ENCODE data around the gene KIRREL1.

KIRREL1 gene

DNA sequence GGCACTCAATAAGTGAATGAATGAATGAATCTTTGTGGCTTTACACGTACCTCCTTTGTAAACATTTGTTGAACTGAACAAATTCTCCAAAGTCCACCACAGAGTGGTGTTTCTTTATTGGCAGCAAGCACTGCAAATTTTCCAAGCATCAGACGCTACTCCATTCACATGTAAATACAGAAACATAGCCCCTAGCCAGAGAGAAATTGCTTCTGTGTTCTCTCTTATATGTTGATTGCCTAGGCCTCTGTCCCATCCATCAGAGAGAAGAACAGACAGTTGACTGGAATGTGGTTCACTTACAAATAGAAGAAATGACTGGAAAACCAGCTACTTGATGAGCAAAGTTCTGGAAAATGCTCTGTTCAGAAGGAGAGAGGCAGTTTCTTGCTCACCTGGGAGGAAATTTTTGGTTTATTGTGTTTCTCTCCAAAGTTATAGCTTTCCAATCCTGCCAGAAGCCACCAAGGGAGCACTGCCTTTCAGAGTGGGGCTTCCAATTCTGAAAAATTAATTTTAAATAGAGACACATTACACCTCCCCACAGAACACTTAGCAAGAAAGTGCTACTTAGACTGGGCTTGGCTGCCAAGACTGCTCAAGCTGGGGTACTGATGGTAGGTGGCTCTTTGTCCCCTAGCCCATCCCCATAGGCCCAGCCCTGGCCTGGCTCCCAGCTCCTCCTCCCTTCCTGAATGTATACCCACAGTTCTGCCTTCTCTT lies 18.1 kb upstream of the KIRREL1 start:
- no peak for DNase-seq (ENCODE audit: low read depth)

DNA sequence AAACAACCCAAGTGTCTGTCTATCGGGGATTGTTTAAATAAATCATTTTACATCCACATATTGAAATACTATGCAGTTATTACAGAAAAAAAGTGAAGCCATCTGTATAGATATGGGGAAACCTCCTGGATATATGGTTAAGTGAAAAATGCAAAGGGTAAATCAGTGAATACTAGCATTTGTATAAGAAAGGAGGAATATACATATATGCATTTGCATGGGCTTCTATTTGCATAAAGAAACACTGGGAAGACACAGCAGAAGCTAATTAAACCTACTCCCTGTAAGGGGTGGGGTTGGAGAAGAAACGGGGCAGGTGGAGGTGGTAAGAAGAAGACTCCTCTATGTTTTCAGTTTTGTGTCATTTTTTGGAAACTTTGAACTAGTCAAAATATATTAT lies 16.6 kb upstream of the KIRREL1 start:
- no peak for DNase-seq (ENCODE audit: low read depth)

DNA sequence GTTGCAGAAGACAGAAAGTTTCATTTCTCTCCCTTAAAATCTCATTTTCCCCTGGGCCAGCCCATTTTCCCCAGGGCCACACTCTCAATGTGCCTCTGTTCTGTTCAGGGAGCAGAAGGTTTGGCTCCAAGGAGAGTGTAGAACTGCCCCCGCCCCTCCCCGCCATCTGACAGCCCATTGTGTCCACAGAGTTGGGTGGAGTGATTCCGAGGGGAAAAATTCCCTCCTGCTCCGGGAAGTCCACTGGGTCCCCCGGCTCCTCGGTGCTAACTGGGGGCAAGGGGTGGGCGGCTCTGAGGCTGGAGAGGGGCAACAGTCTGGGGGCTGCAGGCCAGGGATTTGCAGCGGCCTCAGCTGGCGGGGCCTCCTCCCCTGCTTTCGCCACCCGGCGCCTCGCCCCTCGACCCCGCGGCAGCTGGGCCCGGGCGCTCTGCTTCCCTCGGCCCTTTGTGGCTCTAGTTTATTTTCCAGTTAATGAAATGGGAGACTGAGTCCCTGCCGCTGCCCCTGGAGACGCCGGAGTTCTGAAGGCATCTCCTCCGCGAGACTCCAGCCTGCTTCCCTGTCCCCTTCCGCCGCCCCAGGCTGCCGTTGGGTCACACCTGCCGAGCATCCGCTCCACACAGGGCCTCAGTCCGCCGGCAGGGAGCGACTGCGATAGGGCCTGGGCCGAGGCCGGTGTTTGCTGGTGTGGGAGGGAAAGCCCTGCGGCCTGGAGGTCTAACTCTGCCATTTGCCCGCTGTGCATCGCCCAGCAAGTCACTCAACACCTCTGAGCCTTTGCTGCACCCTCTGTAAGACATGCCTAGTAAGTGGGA lies 14.7 kb upstream of the KIRREL1 start:
- DNase-seq (ENCODE audit: low read depth): no peak

DNA sequence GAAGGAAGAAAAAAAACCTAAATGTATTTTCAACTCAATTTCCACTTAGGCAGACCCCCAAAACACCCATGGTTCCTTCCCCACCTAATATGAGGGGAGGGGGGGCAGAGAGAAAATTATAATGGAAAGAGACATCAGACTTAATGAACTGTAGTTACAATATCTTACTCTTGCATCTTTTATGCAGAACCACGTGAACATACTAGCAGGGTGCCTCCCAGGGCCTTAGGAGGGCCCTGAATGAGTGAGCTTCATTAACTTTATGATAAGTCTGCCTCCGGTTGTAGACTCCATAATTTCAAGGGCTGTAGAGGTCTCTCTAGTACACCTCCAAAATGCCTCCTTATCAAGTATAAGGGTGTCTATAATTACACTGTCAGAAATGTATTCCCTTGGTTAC lies 11.3 kb upstream of the KIRREL1 start:
- no peak for DNase-seq (ENCODE audit: low read depth)

DNA sequence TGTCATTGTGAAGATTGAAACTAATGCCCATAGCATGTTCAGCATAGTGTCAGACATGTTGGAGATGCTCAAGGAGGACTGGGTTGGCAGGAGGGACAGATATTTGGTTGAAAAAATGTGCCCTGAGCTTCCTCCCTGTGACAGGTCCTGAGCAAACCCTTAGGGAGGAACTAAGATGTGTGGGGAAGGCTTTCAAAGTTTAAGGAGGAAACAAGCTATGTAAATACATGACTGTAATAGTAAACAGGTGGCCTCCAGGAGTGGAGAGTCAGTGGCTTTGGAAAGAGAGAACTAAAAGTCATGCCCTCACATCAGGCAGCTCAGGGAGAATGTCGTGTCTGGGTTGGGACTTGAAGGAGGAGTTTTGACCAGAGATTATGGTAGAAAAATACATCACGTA lies 9.7 kb upstream of the KIRREL1 start:
- DNase-seq (ENCODE audit: low read depth): no peak

DNA sequence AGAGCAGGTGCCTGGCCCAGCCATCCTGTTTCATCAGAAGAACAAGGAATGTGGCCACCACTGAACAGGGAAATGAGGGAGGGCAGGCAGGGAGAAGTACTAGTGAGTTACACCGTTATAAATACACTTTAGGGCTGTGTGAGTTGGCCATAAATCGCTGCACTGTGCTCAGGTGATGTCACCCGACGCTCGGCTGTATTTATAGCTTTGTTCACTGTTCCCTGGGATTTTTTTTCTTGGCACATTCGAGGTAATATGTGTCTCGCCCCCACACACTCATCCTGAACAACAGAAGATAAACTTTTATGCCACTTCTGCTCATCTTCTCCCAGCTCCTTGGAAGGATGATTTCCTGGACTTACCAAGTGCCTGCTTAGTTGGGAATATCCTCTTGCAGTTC lies 9.0 kb upstream of the KIRREL1 start:
- no peak for DNase-seq (ENCODE audit: low read depth)

DNA sequence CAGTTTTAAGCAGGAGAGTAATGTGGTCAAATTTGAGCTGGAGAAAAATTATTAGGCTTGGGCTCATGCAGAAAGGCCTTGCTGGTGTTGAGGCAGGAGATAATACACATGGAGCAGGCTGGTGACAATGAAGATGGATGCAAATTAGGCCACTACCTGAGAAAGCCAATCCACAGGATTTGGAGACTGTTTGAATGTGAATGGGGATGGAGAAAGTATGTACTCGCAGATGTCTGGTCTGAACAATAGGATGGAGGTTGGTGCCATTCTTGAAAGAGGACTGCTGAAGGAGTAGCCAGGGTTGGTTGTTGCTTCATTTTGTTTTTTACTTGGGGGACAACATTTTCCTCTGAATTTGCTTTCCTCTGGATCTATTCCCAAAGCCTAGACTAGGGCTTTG lies 8.0 kb upstream of the KIRREL1 start:
- DNase-seq (ENCODE audit: low read depth): no peak

DNA sequence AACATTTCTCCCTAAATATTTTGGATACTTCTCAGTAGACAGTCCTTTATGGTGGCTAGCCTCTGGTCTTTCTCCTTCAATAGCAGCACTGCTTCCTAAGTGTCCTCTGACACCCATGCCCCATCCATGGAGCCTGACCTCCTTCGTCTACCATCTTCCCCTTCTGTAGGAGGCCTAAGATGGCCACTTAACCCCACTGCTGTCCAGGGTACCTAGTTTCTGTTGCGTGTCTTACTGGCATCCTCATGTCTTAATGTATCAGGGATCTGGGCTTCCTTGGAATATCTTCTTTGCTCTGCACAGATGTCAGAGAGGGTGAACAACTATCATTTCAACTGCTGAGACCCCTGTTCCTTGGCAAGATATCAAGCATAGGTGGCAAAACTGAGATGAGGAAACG lies 5.4 kb upstream of the KIRREL1 start:
- DNase-seq (ENCODE audit: low read depth): no peak

DNA sequence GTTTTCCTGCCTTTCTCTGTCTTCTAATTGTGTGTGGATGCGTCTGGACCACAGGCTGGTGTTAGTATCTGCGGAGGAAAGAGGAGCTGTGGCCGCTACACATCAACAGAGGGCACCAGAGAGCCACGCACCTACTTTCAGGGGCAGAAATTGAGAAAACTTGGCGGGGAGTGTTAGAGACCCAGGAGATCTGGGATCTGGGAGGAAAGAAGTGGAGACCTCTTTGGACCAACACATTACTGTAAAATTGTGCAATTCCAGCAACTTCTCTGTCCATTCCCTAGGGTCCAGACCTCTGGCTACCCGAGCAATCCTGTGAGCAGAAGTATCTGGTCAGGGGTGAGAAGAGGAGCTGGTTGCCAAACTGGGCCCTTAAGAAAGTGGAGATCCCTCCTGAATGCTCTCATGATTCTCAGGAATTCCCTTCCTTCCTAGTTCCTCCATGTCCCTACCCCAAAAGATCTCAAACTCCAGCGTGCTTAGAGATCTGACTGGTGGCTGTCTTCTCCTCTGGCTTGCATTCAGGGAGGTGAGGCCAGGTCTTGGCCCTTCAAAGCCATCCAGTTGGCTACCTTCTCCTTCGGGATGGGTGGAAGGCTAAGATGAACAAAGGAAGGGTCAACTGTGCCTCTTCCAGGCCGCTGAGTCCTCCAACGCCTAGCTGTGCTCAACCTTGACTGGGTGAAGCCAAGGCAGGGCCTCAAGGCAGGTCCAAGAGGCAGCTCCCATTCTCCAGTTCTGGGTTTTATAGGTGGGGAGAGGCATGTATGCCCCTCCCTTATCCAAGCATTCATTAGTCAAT lies 1.2 kb upstream of the KIRREL1 start:
- DNase-seq (ENCODE audit: low read depth): no peak

DNA sequence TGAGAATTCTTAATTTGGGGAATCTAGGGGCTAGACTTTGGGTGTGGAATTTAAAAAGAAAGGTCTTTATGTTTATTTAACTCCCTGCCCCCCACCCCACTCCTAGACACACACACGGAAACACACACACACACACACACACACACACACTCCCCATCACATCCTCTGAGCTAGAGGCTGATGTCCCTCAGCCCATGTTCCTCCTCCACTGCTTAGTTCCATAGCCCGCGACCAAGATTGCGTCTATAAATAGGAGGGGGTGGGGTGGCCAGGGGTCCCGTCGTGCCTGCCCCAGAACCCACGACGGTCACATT lies 655 bp upstream of the KIRREL1 start:
- DNase-seq (ENCODE audit: low read depth): no peak

DNA sequence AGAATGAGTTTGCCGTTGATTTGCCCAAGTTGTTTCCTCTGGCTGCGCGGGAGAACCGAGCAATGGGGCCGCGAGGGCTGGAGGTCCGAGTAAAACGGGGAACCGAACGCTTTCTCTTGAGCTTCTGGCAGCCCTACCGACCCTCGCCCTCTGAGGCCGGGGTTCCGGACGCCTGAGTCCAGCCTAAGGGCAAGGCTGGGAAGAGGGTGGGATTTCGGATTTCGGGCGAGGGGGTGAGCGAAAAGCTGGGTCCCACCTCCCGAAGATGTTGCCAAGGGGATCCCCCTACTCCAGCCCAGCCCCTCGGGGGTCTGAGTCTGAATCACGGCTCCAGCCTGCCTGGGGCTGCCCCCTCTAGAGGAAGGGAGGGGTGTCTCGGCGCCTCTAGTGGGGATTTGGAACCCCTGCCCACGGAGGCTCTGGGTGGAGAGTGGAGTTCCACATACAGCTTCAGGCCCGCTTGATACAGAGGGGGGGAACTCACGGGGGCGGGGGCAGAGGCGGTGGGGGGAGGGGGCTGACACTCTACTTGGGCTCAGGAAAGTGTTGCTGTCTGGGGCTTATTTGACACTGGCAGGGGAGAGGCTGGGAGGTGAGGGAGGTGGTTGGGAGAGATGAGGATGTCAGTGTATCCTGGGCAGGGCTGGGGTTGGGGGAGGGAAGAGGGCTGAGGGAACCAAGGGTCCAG lies 617 bp downstream of the KIRREL1 start:
- DNase-seq (ENCODE audit: low read depth): no peak

DNA sequence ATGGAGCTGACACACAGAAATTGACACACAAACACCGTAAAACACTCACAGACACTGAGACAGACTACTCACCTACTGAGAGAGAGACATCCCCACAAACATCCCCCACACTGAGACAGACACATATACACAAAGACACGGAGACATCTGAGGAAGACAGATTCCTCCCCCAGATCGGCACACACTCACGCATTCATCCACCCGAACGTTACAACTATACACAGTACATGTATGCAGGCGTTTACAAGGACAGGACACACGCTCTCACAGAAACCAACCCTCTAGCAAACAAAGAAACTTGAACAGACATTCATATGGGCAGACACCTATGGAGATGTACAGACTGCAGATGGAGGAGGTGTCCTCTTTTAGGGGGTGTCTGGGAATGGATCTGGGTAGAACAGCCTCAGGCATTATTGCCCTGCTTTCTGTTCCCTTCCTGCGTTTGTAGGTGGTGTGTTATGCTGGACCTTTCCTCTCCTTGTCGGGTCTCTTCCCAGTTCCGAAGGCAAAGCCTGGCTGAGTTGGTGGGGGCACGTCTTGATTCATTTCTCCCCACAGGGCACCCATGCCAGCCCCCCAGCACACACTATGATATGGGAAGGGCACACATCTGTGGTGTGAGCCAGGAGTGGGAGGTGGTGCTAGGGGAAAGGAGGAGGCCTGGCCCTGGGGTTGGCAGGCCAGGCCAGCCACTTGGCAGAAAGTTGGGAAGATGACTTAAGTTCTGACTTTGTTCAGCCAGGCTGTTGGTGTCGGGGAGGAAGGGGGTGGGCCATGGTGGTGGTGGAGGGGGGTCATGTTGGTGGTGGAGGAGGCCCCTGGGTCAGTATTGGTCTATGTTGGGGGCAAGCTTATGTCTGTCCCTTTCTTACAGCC lies 1.5 kb downstream of the KIRREL1 start:
- no peak for DNase-seq (ENCODE audit: low read depth)

DNA sequence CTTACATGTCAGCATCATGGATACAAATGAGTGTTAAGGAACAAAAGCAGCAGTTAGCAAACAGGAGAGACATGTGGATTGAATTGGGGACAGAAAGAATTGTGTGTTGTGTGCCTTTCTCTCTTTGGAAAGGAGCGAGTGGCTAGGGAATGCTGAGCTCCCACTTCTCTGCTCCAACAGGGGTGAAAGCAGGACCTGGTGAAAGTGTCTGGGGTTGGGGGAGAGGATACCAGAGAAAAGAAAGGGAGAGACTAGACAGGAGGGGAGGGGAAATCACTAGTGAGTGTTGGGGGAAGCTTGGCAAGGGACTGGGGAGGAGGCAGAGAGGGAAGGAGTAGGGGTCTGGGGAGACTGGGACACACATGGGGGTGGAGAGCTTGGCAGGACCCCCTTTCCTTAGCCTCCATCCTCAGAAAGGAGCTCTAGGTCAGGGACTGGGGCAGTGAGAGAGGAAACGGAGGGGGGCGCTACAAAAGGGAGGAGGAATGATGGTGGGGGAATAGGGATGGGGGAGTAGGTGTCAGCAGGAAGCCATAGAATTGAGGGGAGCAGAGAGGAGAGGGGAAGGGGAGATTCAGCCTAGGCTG lies 2.2 kb downstream of the KIRREL1 start:
- no peak for DNase-seq (ENCODE audit: low read depth)

DNA sequence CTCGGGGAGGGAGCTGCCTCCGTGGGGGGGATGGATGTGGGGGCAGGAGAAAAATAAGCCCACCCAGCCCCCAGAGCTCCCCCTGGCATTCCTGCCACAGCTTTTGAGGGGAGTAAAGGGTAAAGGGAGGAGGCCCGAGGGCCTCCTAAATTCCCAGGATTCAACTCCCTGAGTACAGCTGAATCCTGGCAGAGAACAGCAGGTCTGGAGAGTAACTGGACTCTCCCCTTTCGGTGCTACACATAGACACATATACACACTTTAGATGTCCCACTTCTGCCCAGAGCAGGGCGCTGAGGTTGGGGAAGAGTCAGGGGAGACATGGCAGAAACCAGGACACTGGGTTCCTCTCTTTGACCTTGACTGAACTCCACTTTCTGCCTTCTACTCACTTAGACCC lies 3.0 kb downstream of the KIRREL1 start:
- DNase-seq (ENCODE audit: low read depth): no peak

DNA sequence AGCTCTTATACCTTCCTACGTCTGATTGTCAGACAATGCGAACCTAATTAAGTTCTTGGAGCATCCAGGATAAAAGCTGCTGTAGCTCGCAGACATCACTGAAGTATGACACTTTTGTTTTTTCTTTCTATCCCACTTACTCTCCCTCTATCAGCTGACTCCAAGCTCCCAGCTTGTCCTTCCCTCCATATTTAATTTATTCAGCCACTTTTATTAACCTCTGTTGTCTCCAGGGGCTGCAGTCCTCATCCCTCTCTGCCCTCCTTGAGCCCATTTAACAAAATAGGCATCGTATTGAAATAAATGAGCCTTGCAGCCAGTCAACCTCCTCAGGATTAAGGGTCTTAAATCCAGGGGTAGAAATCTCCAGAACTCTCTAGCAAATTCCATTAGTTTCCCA lies 7.1 kb downstream of the KIRREL1 start:
- no peak for DNase-seq (ENCODE audit: low read depth)

DNA sequence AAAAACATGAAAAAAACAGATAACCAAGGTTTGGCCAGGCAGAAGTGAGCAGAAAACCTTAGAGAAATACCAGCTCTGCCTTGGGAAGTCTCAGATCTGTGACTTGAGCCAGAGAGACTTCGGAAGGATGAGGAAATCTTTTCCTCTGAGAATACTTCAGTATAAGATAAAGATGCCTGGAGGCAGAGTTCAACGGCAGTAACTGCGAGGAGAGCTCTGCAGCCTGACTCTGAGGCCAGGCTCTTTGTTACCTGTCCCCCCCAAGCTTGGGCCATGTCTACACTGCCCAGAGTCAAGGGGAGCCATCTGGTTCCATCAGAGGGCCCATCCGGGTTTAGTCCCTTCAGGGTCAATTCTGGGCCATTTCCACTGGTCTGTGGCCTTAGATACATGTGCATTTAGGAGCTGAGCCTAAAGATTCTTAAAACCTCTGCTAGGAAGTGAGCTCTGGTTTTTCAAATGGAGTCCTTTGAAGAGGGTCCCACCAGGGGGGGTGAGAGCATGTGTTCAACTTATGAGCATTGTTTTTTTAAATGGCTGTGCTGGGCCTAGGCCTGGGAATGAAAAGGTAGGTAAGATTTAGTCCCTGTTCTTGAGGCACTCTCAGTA lies 8.7 kb downstream of the KIRREL1 start:
- no peak for DNase-seq (ENCODE audit: low read depth)

DNA sequence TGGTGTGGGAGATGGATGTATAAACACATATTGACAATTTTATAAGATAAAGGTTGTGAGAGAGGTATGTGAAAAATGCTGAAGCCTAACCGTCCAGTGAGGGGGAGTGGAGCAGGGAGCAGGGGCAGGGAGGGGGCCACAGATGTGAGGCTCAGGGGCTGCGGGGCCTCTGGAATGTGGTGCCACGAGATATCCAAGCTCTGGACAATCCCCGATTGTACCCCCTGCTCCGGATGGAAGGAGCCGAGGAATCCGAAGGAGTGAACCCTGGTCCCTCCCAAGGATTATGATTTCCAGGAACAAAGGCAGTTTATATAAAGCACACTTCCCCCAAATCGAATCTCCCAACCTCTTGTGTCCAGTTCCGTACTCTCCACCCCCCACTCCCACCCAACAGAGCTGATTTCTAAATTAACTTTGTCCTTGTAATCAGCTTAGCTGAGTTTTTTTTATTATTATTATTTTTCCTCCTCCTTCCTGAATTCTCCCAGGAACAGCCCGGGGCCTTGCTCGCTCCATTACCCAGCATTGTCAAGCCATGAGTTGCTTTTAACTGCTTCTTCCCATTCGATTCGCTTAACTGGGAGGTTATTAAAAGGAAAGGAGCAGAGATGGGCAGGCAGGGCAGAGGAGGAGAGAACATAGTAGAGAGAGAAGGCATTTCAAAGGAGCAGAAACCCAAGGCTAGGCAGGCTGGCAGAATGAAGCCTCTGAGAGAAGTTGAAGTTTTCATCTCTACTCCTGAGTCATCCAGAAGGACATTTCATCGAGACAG lies 9.4 kb downstream of the KIRREL1 start:
- no peak for DNase-seq (ENCODE audit: low read depth)

DNA sequence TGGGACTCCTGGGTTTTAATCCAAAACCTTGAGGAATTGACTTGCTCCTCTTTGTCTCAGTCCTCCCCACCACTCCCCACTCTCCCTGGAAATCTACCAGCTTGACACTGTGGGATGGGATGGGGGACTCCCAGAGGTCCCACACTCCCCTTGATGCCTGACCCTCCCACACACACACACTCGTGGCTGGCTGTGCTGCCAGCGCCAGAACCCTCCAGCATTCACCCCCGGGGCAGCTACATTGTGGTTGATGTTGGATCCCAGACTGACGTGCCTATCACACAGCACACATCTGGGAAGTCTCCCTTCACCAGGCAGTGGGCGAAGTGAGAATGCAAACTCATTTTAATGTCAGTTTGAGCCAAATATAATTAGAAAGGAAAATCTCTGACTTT lies 10.0 kb downstream of the KIRREL1 start:
- DNase-seq (ENCODE audit: low read depth): no peak

DNA sequence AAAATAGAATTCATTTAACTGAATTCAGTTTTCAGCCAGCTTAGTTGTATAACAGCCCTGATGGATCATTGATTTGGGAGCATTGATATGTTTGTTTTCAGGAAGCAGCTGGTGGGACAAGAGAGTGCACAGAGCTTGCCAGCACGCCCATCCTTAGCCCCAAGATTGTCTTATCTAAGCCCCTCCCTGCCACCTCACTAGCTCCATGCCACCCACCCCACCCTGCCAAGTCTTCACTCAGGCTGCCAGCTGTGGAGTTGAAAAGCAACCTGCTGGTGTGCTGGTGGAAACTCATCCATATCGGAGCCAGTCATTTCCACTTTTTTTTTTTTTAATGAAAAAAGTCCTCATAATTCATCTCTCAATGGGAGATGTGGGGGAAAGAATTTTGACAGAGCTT lies 11.8 kb downstream of the KIRREL1 start:
- DNase-seq (ENCODE audit: low read depth): no peak

DNA sequence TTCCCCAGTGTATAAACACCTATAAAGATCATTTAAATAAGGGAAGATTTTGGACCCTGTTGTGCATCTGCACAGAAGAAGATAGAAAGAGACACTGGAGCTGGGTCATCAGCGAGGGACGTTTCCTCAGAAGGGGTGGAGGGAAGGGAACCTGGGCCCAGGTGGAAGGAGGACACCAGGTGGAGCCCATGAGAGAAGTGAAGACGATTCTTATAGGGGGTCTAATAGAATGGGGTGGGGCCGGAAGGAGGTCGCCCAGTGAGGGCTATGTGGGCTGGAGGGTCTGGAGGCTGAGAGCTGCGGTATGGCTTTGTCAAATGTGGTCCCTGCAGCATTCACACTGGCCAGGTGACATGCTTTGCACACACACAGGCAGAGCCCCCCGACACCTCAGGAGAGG lies 13.7 kb downstream of the KIRREL1 start:
- DNase-seq (ENCODE audit: low read depth): no peak
